HepG2 (cell line): ENCODE measurements around the gene VCL. TPM values are rescaled to one million over a fixed set of nuclear protein-coding genes. Genes with fewer than 3 reads are reported as not detected.

Experiments used
- ATAC-seq: fragments of 200-7000 bp; cut with Tn5 transposase; 3 replicates; pipeline ENCODE4 v1.9.1; 2020; ENCODE audit warnings: mild to moderate bottlenecking, moderate library complexity
- BruUV-seq: library from RNA; stranded (reverse); fragments of 400-500 nt; replicated peaks from 2 replicates; lab custom pipeline; 2021; lab: Mats Ljungman, UMichigan
- CTCF ChIA-PET: fragments of 300-600 bp; formaldehyde crosslinking; extraction: SDS; loops from one replicate; lab custom pipeline; 2021; ENCODE audit warnings: low total read pairs, inconsistent platforms, low intra/inter-chr PET ratio; lab: Yijun Ruan, JAX
- POLR2A ChIA-PET: fragments of 350-600 bp; sonication (Branson Sonifier 250); formaldehyde crosslinking; loops from one replicate; lab custom pipeline; 2020; ENCODE audit warnings: antibody characterized with exemption, inconsistent platforms; lab: Yijun Ruan, JAX
- DNase-seq: peaks from one replicate; pipeline ENCODE4 v3.0.0-alpha.2; 2015; ENCODE audit warnings: low spot score
- FAIRE-seq: peaks from 3 replicates; lab custom pipeline; 2011; peaks lifted over from hg19 to GRCh38; lab: Jason Lieb, UNC
- H2AFZ ChIP-seq: one replicate; pipeline ENCODE4 v1.6.1; 2011; ENCODE audit warnings: low read length, inconsistent platforms
- H3K27ac ChIP-seq: fragments of 300-600 bp; 3 replicates; pipeline ENCODE4 v1.8.0; 2011; ENCODE audit warnings: mixed run types, mild to moderate bottlenecking, mixed read lengths, low read length, inconsistent platforms; ENCODE audit not compliant: insufficient read depth; ENCODE audit errors: extremely low read length
- H3K27me3 ChIP-seq, 2 experiments: fragments of 200-600 bp in 1 of 2; 2 replicates in 1 of 2; 3 replicates in 1 of 2; pipeline versions ENCODE4 v1.6.0 to v1.8.0; 2011; ENCODE audit warnings: low read length in 2 of 2, mild to moderate bottlenecking in 2 of 2, moderate library complexity in 2 of 2, inconsistent platforms in 1 of 2; ENCODE audit not compliant: insufficient read depth in 2 of 2, control insufficient read depth in 1 of 2
- H3K36me3 ChIP-seq, 2 experiments: fragments of 200-600 bp in 1 of 2; replicated peaks in 1 of 2; 2 replicates in 1 of 2; 3 replicates in 1 of 2; pipeline versions ENCODE4 v1.5.1 to v1.8.0; 2011; ENCODE audit warnings: low read length in 2 of 2, inconsistent platforms in 1 of 2; ENCODE audit not compliant: insufficient read depth in 2 of 2, control insufficient read depth in 1 of 2
- H3K4me1 ChIP-seq: 2 replicates; pipeline ENCODE4 v1.5.1; 2012; ENCODE audit warnings: low read length, inconsistent platforms; ENCODE audit not compliant: insufficient read depth
- H3K4me2 ChIP-seq: 2 replicates; pipeline ENCODE4 v1.6.0; 2011; ENCODE audit warnings: low read depth, low read length, inconsistent platforms
- H3K4me3 ChIP-seq, 3 experiments: fragments of 200-600 bp in 1 of 3; sonication (generic), shearing (Covaris generic) in 1 of 3; replicated peaks in 1 of 3; 2 replicates each; pipeline ENCODE4 v1.5.1; 2011 to 2016; ENCODE audit warnings: low read length in 3 of 3, inconsistent platforms in 2 of 3, low read depth in 2 of 3, mild to moderate bottlenecking in 2 of 3, control low read depth in 1 of 3, mixed read lengths in 1 of 3; ENCODE audit not compliant: insufficient read depth in 1 of 3
- H3K79me2 ChIP-seq: one replicate; pipeline ENCODE4 v1.6.1; 2011; ENCODE audit warnings: low read length, inconsistent platforms; ENCODE audit not compliant: insufficient read depth
- H3K9ac ChIP-seq: 2 replicates; pipeline ENCODE4 v1.6.0; 2011; ENCODE audit warnings: mild to moderate bottlenecking, low read depth, low read length, inconsistent platforms; ENCODE audit not compliant: insufficient read depth
- H3K9me3 ChIP-seq: 2 replicates; pipeline ENCODE4 v1.5.1; 2012; ENCODE audit warnings: mild to moderate bottlenecking, low read length
- H4K20me1 ChIP-seq: 2 replicates; pipeline ENCODE4 v1.6.0; 2011; ENCODE audit warnings: inconsistent platforms, mild to moderate bottlenecking, low read length, moderate library complexity; ENCODE audit not compliant: insufficient read depth
- ARID4A ChIP-seq: sonication (generic); formaldehyde crosslinking; IDR thresholded peaks from 2 replicates; pipeline ENCODE4 v1.5.0; 2020; ENCODE audit warnings: mild to moderate bottlenecking, missing genetic modification reagents, borderline replicate concordance
- STAG1 ChIP-seq: sonication (generic); formaldehyde crosslinking; IDR thresholded peaks from 2 replicates; pipeline ENCODE4 v1.4.0; 2020; ENCODE audit warnings: missing genetic modification reagents
- ZNF839 ChIP-seq: sonication (generic); formaldehyde crosslinking; IDR thresholded peaks from 2 replicates; pipeline ENCODE4 v1.4.0; 2020; ENCODE audit warnings: missing genetic modification reagents, mild to moderate bottlenecking, borderline replicate concordance
- WGBS: methylation state at CpG from one replicate; pipeline ENCODE4 v1.1.6; 2017; ENCODE audit warnings: low lambda C conversion rate; 5-methylcytosine and 5-hydroxymethylcytosine counted together
- in situ Hi-C: cut with HindIII; loops from 2 replicates; pipeline ENCODE4 v1.10.0; 2017; ENCODE audit warnings: low pct_unique_long_range_greater_than_20kb; ENCODE audit not compliant: extremely low pct_ligation_motif_present
- intact Hi-C: fragments of 100-400 bp; cut with micrococcal nuclease; formaldehyde crosslinking; loops from one replicate; pipeline ENCODE4 v1.10.0; 2022; ENCODE audit not compliant: unreplicated experiment
- polyA plus RNA-seq, 8 experiments: library from polyadenylated mRNA; depleted of rRNA in 3 of 8; stranded (reverse) in 7 of 8; unstranded in 1 of 8; fragments of >200 nt; fragmentation: Illumina TruSeq in 4 of 8; extraction: Trizol in 4 of 8; gene quantifications; 2 replicates each; pipeline versions ENCODE4 v1.2.1 to v1.2.3, GENCODE V29; 2011 to 2016; ENCODE audit warnings: low read depth in 4 of 8, missing spikeins in 1 of 8, mixed read lengths in 1 of 8; ENCODE audit not compliant: insufficient read depth in 1 of 8
- total RNA-seq, 5 experiments: library from RNA; depleted of rRNA; stranded (reverse); fragments of >200 nt; fragmentation: Illumina TruSeq; extraction: Trizol; gene quantifications; 2 replicates each; pipeline ENCODE4 v1.2.3, GENCODE V29; 2016; ENCODE audit warnings: low read depth in 1 of 5
- TF ChIP-seq, protein P1 (sequence below): IDR thresholded peaks from 2 replicates; pipeline ENCODE4 v1.6.1; 2016
- TF ChIP-seq, protein P2 (sequence below): sonication (generic); formaldehyde crosslinking; IDR thresholded peaks from 2 replicates; pipeline ENCODE4 v1.5.0; 2020; ENCODE audit warnings: mild to moderate bottlenecking, missing genetic modification reagents, moderate library complexity

The VCL gene
- total and polyA plus RNA-seq, 2 of the 13 experiments (the other 11 are each of a cell fraction or from before 2014, with no cell fraction given), result 17.3 to 26.9 TPM

- H3K27ac ChIP-seq, result no peak overlapping the region
- intact Hi-C loops, result no loop called here
- CTCF ChIA-PET, result no interaction called here
Observed at GRCh38 chr10:74058658-74059057, 60.7 kb downstream of the VCL start.

More at GRCh38 chr10:74058658-74059057, 60.7 kb downstream of the VCL start:
- DNase-seq, result peak; percentile 37
- POLR2A ChIA-PET, result no interaction called here
- 76% methylated on average over 7 of the region's 7 CpGs for WGBS
- BruUV-seq, result no TSS peak
- no peaks in the 10 kb centered on the region for H3K9me3 ChIP-seq
- H3K4me2 ChIP-seq, result no peak overlapping the region
- H3K4me1 ChIP-seq, result peaks cover 13% of the 10 kb centered on the region
- H3K36me3 ChIP-seq, result no peaks in the 10 kb centered on the region
- TF ChIP-seq ARID4A (CRISPR knock-in tag), result no peak
- TF ChIP-seq, protein P1, sequence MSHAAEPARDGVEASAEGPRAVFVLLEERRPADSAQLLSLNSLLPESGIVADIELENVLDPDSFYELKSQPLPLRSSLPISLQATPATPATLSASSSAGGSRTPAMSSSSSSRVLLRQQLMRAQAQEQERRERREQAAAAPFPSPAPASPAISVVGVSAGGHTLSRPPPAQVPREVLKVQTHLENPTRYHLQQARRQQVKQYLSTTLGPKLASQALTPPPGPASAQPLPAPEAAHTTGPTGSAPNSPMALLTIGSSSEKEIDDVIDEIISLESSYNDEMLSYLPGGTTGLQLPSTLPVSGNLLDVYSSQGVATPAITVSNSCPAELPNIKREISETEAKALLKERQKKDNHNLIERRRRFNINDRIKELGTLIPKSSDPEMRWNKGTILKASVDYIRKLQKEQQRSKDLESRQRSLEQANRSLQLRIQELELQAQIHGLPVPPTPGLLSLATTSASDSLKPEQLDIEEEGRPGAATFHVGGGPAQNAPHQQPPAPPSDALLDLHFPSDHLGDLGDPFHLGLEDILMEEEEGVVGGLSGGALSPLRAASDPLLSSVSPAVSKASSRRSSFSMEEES, result no peak
- peak; percentile 54 for TF ChIP-seq STAG1
- TF ChIP-seq, protein P2, sequence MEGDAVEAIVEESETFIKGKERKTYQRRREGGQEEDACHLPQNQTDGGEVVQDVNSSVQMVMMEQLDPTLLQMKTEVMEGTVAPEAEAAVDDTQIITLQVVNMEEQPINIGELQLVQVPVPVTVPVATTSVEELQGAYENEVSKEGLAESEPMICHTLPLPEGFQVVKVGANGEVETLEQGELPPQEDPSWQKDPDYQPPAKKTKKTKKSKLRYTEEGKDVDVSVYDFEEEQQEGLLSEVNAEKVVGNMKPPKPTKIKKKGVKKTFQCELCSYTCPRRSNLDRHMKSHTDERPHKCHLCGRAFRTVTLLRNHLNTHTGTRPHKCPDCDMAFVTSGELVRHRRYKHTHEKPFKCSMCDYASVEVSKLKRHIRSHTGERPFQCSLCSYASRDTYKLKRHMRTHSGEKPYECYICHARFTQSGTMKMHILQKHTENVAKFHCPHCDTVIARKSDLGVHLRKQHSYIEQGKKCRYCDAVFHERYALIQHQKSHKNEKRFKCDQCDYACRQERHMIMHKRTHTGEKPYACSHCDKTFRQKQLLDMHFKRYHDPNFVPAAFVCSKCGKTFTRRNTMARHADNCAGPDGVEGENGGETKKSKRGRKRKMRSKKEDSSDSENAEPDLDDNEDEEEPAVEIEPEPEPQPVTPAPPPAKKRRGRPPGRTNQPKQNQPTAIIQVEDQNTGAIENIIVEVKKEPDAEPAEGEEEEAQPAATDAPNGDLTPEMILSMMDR, result peak; percentile 39
- TF ChIP-seq ZNF839, result no peak
- TF ChIP-seq, all 625 proteins: peak for 2
- ATAC-seq, result no peak; the same call in 2 of the 3 replicates
- Histone ChIP-seq H3K4me3 (no peak overlapping the region), H2AFZ (no peak overlapping the region), H3K27me3 (no peaks in the 10 kb centered on the region), H3K9ac (no peak overlapping the region), H3K79me2 (no peaks in the 10 kb centered on the region), H4K20me1 (no peaks in the 10 kb centered on the region)
- FAIRE-seq, result no peak
- in situ Hi-C loops, result no loop called here
